NCI-H1105 treated with DMSO at 0.1 percent for 48 hours (cell line): ENCODE results near the gene SMIM21.

Experiments used
- DNase-seq: peaks from one replicate; lab custom pipeline; 2025; lab: John Stamatoyannopoulos, UW

The SMIM21 gene

GRCh38 chr18:75422341-75422910 is 5.1 kb downstream of the SMIM21 start:
- no peak for DNase-seq

GRCh38 chr18:75421656-75422055 is 5.8 kb downstream of the SMIM21 start:
- DNase-seq: no peak

DNA sequence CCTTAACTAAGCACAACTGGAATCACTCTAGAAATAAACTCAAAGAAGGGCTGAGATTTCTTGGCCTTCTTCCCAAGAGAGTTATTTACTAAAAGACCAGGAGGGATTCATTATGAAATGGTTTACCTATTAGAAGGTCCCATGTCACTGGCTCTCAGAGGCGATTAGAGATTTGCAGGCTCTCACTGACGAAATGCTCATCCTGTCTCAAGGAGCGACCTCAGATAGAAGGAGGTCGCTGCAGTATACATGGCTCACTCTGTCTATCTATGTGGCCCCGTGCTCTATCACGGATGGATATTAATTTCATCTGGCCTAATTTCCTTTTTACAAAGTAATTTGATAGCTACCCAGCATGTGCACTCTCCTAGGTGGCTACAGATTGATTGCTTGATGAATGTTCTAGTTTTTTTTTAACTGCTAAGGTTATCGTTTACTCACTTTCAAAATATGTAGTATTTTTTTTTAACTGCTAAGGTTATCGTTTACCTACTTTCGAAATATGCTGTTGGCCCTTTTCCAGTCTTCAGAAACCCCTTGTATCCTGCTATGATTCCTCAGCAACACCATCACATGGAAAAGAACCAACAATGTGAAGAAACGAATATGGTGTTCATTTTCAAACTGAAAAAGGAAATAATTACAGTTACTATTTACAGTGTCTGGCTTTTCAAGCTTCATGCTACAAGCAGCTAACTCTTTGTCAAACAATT is 9.1 kb downstream of the SMIM21 start:
- DNase-seq: peak; percentile 6

GRCh38 chr18:75410611-75411010 is 16.9 kb downstream of the SMIM21 start:
- DNase-seq: no peak

GRCh38 chr18:75409806-75410205 is 17.7 kb downstream of the SMIM21 start:
- DNase-seq: no peak

DNA sequence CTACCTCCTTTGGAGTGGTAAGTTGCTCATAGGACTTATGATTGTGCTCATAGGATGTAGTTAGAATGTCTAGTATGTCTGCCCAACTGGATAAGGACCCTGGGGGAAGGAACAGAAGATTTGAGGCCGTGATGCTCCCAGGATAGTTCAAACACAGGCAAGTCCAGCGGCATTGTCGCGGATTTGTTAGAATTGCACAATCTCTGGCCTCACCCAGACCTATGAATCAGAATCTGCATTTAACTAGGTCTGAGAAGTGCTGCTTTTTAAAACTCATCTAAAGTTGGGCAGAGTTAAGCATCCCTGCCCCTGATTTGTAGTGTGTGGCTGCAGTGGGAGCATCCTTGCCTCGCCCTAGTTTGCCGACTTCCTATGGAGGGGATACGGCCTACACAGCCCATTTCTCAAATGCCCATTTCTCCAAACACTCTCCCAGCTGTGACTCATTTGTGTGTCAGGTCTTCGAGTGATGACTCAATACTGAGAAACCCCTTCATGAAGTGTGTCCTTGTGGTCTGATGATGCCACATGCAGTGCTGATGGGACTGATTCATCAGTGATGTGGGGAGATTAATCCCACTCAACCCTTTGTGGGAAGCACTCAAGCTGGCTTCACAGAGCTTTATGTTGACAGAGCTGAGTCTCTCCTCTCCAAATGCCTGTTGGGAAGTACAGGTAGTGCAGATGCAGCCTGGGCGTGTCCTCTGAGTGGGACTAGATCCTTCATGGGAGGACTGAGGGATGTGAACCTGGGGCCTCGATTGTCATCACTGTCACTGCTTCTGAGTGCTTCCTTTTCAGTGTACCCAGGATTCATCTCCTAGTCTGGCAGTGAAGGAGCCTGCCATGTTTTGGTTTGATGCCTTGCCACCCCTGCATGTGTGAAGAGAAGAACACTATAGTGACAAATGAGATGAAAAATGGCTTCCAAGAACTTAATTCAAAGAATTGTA is 18.7 kb downstream of the SMIM21 start:
- DNase-seq: no peak

DNA sequence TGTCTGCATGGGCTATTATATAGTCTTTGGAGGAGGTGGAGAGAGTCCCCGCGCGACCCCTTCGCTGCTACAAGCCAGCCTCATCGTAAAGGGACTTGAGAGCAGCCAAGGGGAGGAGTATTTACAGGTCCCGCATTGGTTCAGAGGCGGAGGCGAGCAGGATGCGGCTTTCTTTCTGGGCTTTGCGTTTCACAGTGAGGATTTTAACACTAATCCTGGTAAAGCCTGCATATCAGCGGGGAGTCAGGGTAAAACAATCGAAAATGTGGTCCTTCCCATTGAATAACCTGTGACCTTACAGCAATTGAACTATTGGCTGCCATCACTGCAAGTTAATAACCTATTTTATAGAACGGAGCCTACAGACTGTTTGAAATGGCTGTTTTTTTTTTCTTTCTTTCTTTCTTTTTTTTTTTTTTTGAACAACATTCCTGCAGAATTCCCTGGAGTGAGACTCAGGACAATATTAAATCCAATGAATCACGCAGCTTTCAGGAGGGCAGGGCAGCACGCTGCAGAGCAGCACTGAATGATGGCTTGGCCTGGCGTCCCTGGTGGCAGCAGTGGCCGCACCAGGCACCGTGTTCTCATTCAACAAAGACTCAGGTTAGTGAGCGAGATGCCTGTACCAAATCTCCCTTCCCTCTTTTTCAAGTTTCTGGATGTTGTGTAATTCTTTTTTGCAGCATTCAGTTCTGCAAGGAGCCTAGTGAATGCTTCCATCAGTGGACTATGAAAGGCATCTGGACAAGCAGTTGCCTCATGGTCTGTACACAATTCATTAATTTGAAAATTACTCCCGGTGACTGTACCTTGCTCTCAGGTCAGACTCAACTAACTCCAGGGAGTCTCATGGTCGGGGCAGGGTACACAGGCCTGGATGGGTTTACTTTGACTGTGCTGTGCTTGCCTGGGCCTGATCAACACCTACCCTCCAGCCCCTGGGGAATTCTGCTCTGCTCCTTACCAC is 19.8 kb downstream of the SMIM21 start:
- no peak for DNase-seq

GRCh38 chr18:75406491-75407445 is 20.7 kb downstream of the SMIM21 start:
- no peak for DNase-seq

GRCh38 chr18:75405351-75405750 is 22.2 kb downstream of the SMIM21 start:
- no peak for DNase-seq

DNA sequence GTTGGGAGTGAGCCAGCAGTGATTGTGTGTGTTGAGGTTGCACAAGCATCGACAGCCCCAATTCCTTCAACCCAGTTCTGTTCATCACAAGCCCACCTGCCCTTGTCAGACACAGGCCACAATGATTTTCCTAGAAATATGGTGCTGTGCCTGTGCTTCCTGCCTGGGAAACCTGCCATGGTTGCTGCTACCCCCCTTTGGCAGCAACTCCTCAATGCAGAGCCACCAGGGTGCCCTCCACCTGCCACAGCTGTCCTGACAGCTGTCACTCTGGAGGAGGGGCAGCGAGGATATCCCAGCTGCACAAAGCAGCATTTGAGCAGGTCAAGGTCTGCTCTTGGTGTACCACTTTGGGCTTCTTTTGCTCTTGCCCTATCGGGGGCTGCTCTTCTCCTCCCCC is 27.1 kb downstream of the SMIM21 start:
- DNase-seq: peak; percentile 6

DNA sequence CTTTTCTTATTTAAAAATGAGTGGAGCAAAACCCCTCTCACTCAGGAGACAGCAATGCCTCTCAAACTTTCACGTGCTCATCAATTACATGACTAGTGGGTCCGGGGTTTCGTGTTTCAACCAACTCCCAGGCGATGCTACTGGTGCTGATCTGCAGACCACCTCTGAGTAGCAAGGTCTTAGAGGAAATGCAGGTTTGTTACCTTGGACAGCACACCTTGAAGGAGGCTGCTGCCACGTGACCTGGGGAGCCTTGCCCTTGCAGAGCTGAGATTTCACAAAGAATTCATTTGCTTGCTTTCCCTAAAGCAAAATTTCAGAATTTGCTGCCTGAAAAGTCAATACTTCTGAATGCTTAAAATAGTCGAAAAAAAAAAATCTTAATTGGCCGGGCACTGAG is 32.4 kb downstream of the SMIM21 start:
- no peak for DNase-seq

- no peak for DNase-seq
Measured at GRCh38 chr18:75393721-75394120, 33.8 kb downstream of the SMIM21 start.

DNA sequence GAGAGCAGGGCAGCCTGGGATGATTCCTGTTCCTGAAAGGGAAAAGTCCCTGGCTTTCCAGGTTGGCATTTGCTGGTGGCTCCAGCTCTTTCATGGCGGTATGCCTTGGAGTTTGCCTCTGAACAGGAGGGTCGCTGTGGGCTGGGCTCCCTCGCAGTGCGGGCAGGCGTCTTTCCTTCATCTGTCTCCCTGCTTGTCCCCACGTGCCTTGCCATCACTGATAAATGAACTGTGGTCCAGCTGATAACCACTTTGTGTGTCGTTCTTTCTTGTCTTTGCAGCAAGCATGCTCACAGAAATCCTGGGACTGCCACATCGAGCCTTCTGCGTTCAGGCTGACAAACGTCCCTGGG is 35.3 kb downstream of the SMIM21 start:
- DNase-seq: no peak

DNA sequence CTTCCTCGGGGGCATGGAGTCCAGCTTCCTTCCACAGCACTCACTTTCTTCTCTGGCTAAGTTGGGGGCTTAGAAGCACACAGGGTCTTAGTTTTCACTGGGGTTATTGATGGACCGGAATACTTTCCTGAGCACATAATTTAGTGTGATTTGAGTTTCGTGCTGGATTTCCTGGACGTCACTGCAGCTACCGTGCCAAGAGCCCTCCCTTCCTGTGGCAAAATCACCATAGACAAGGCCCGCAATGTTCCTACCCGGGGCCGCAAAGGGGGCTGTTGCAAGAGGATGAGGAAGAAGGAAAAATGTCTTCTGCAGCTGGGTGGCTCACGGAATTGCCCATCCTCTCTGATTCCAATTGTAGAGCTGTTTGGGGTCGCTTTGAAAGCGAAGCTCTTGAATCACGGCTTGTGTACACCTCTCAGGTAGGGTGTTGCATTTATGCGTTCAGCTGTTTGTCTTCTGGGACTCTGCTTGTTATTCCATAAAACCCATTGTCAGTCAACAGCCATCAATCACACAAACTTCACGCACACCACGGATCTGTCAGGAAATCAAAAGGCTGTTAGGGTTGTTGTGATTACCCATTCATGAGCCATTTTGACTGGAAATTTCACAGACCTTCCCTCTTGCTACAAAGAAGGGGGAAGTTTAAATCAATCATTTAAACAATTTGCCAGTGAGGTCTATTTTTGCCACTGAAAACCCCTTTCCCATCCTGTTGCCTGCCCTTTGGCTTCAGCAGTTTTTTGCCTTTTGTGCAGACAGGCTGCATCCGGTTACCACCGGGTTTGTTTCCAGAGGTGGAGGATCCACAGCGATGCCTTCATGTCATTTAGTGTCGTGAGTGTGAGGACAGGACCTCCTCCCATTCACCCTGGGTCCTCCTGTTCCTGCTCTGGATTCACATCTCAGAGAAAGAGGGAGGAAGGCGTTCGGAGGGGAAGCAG is 36.0 kb downstream of the SMIM21 start:
- no peak for DNase-seq

DNA sequence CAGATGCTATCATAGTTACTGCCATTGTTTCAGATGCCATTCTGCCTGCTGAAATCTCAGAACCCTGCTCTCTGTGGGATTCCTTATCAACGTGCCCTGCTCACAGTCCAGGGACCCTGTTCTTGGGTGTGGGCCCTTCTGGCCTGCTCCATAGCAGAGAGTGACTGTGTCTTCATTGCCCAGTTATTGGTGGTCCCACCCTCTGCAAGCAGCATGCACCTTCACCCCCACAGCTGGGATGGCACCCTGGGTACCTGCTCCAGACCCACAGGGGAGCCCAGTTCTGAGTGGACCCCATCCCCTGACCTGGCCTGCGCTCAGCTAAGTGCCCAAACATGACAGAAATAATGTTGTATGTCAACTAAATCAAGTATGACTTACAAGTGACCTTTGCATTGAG is 36.6 kb downstream of the SMIM21 start:
- no peak for DNase-seq

DNA sequence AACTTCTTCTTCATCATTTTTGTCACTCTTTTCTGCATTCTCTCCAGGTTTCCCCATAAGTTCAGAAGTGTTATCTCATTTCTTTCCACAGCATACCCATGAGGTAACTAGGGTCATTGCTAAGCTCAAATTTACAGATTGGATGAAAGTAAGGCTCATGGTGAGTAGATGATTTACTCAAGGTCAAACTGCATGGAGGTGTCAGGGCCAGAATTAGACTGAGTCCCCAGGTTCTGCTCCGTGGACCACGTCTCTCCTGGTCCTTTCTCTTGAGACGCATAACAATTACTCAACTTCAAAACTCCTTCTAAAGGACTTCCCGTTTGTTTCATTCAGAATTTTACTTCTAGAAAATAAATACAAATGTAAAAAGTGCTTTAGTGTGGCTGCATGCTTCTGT is 43.4 kb downstream of the SMIM21 start:
- no peak for DNase-seq

DNA sequence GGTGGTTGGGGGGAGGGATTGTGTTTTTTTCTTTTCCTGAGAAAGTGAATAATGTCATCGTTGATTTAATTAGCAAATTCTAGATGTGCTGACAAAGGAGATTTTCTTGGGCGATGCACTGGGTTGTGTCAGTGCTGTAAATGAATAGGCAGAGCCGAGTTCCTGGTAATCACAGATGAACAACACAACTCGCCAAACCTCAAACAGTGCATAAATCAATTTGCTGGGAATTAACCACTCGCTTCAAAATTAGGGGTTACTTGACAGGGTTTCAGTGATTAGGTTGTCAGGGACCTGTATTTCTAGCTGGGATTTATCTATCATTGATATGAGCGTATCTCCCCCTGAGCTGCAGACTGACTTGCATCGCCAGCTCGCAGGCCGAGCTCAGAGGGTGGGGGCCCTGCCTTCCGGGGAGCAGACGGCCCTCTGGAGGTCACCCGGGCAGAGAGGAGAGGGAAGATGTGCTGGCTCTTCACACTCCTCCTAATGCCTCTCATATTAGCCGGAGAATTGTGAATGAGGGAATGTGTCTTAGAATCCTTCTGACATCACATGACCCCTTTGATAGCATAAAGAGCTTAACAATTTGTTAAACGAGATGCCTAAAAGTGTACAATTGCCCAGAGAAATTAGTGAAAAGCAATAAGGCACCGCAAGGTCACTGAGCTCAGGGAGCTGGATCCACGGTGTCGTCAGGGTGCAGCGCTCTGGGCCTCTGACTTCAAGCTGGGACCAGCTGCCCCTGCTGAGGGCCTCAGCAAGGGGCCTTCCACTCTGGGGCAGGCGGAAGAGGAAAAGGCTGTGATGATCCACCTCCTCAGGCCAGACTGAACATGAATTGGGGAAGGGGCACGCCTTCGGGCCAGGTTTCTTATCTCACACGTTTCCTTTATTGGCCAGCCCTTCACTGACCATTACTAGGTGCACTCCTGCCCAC is 48.9 kb downstream of the SMIM21 start:
- no peak for DNase-seq

DNA sequence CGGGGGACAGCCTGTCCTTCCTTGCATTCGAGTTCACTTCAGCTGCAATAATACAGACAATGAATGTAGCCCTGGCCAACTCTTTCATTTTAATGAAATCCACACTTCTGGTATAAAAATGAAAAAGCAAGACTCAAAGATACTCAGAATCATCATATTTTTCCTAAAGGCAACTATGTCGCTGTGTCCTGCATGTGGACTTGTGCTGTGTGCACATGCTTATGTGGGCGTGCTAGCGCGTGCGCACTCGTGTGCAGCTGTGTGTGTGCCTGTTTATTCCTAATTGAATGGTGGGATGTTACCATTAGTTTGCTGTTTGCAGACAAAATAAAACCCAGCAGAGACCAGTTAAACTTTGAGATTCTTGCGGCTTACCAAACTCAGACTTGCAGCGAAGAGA is 49.6 kb downstream of the SMIM21 start:
- no peak for DNase-seq
